PC-3 (cell line): ENCODE results near the gene ANKRD30B. TPM values are rescaled to one million over a fixed set of nuclear protein-coding genes. Genes with fewer than 3 reads are reported as not detected.
A peak's percentile ranks its signal among the peaks of the same experiment; 100 is the strongest.
"Not testable (repeated sequence)": the region's sequence is repeated elsewhere in the genome, so short reads cannot be mapped to it uniquely, and the experiment has no call there.

Experiments
- ATAC-seq: fragments of 200-7000 bp; cut with Tn5 transposase; 2 replicates; pipeline ENCODE4 v1.9.1; 2020; ENCODE audit warnings: mild to moderate bottlenecking, moderate library complexity
- BruUV-seq: library from RNA; stranded (reverse); fragments of 400-500 nt; replicated peaks from 2 replicates; lab custom pipeline; 2021; lab: Mats Ljungman, UMichigan
- CTCF ChIA-PET: fragments of 300-600 bp; sonication (Branson Sonifier 250); formaldehyde crosslinking; loops from one replicate; lab custom pipeline; 2022; ENCODE audit warnings: antibody characterized with exemption; lab: Charles Lee
- POLR2A ChIA-PET: fragments of 300-600 bp; sonication (Branson Sonifier 250); formaldehyde crosslinking; loops from one replicate; lab custom pipeline; 2022; ENCODE audit warnings: antibody characterized with exemption; ENCODE audit not compliant: unreplicated experiment; lab: Charles Lee
- DNase-seq: peaks from one replicate; pipeline ENCODE4 v3.0.0-alpha.2; 2015
- H2AFZ ChIP-seq: fragments of 300-600 bp; sonication (generic); 2 replicates; pipeline ENCODE4 v1.6.0; 2016; ENCODE audit warnings: antibody characterized with exemption, low read length
- H3F3A ChIP-seq: fragments of 300-600 bp; sonication (generic); one replicate; pipeline ENCODE4 v1.6.0; 2017; ENCODE audit warnings: antibody characterized with exemption, low read length, control low read depth, mild to moderate bottlenecking; ENCODE audit not compliant: unreplicated experiment
- H3K27ac ChIP-seq: fragments of 300-600 bp; sonication (generic); 2 replicates; pipeline ENCODE4 v1.5.1; 2016; ENCODE audit warnings: mild to moderate bottlenecking, low read length
- H3K27me3 ChIP-seq: fragments of 300-600 bp; sonication (generic); 2 replicates; pipeline ENCODE4 v1.6.1; 2016; ENCODE audit warnings: low read length, mixed read lengths
- H3K36me3 ChIP-seq: fragments of 300-600 bp; sonication (generic); 2 replicates; pipeline ENCODE4 v1.6.1; 2016; ENCODE audit warnings: low read depth, mixed run types, low read length, mixed read lengths
- H3K4me1 ChIP-seq: fragments of 300-600 bp; sonication (generic); 2 replicates; pipeline ENCODE4 v1.5.1; 2016; ENCODE audit warnings: low read length; ENCODE audit not compliant: insufficient read depth
- H3K4me2 ChIP-seq: fragments of 300-600 bp; sonication (generic); 2 replicates; pipeline ENCODE4 v1.6.0; 2016; ENCODE audit warnings: low read length
- H3K4me3 ChIP-seq: fragments of 300-600 bp; sonication (generic); 2 replicates; pipeline ENCODE4 v1.5.1; 2016; ENCODE audit warnings: mild to moderate bottlenecking, low read length, mixed read lengths
- H3K79me2 ChIP-seq: fragments of 300-600 bp; sonication (generic); 2 replicates; pipeline ENCODE4 v1.6.1; 2017; ENCODE audit warnings: low read length, mixed read lengths
- H3K9ac ChIP-seq: fragments of 300-600 bp; sonication (generic); 2 replicates; pipeline ENCODE4 v1.6.0; 2016; ENCODE audit warnings: mild to moderate bottlenecking, low read length
- H3K9me2 ChIP-seq: fragments of 300-600 bp; sonication (generic); replicated peaks from 2 replicates; pipeline ENCODE4 v1.6.1; 2016; ENCODE audit warnings: mixed run types, low read length, mixed read lengths
- H3K9me3 ChIP-seq: fragments of 300-600 bp; sonication (generic); 2 replicates; pipeline ENCODE4 v1.6.1; 2016; ENCODE audit warnings: low read length, mixed read lengths
- H4K20me1 ChIP-seq: fragments of 300-600 bp; sonication (generic); 2 replicates; pipeline ENCODE4 v1.6.1; 2016; ENCODE audit warnings: low read length, mixed read lengths
- intact Hi-C: fragments of 100-400 bp; cut with micrococcal nuclease; formaldehyde crosslinking; loops from 2 replicates; pipeline ENCODE4 v1.9.0; 2023
- total RNA-seq: library from RNA; depleted of rRNA; stranded (reverse); fragments of >200 nt; gene quantifications from 2 replicates; pipeline ENCODE4 v1.2.3, GENCODE V29; 2014

The ANKRD30B gene
- total RNA-seq, 1 experiment from 2014 or later, result 0.51 TPM

- H3K9me3 ChIP-seq, POLR2A ChIA-PET, H3K9ac ChIP-seq, H2AFZ ChIP-seq, H3K27me3 ChIP-seq, H3K27ac ChIP-seq, H3K4me3 ChIP-seq, intact Hi-C loops, BruUV-seq, DNase-seq, H3K4me1 ChIP-seq, H3K36me3 ChIP-seq, H3F3A ChIP-seq, CTCF ChIA-PET, H4K20me1 ChIP-seq, H3K9me2 ChIP-seq, H3K79me2 ChIP-seq: not testable (repeated sequence)
- peak overlapping the region; percentile 67; the same call in 1 of the 2 replicates for H3K4me2 ChIP-seq
- ATAC-seq, result peak; percentile 37; the same call in 1 of the 2 replicates
Measured at GRCh38 chr18:14851533-14851932, 103.6 kb downstream of the ANKRD30B start.

DNA sequence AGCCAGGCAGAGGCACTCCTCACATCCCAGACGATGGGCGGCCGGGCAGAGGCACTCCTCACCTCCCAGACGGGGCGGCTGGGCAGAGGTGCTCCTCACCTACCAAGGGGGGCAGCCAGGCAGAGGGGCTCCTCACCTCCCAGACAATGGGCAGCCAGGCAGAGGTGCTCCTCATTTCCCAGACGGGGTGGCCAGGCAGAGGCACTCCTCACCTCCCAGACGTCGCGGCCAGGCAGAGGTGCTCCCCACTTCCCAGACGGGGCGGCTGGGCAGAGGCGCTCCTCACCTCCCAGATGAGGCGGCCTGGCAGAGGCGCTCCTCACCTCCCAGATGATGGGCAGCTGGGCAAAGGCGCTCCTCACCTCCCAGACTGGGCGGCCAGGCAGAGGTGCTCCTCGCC, 107.7 kb downstream of the ANKRD30B start:
- H3K27ac ChIP-seq, H3K27me3 ChIP-seq, H4K20me1 ChIP-seq, H3K9me3 ChIP-seq, H3K9ac ChIP-seq, H3K4me1 ChIP-seq, CTCF ChIA-PET, POLR2A ChIA-PET, H3K9me2 ChIP-seq, ATAC-seq, H3F3A ChIP-seq, DNase-seq, H3K36me3 ChIP-seq, BruUV-seq, H3K4me2 ChIP-seq, intact Hi-C loops, H3K79me2 ChIP-seq, H2AFZ ChIP-seq, H3K4me3 ChIP-seq: not testable (repeated sequence)

- H3K4me1 ChIP-seq, H3K27ac ChIP-seq, H3K9me2 ChIP-seq, H3K27me3 ChIP-seq, POLR2A ChIA-PET, H3K4me3 ChIP-seq, H3K9ac ChIP-seq, DNase-seq, H3K9me3 ChIP-seq, CTCF ChIA-PET, H3K79me2 ChIP-seq, BruUV-seq, ATAC-seq, H3K36me3 ChIP-seq, intact Hi-C loops, H3F3A ChIP-seq, H3K4me2 ChIP-seq, H4K20me1 ChIP-seq, H2AFZ ChIP-seq: not testable (repeated sequence)
Measured at GRCh38 chr18:14856256-14856655, 108.3 kb downstream of the ANKRD30B start.

GRCh38 chr18:14858514-14858913, 110.5 kb downstream of the ANKRD30B start:
- intact Hi-C loops, H3K79me2 ChIP-seq, POLR2A ChIA-PET, CTCF ChIA-PET, H3K27ac ChIP-seq, H3K4me2 ChIP-seq, H3K9ac ChIP-seq, H3K36me3 ChIP-seq, H3K9me2 ChIP-seq, H3K27me3 ChIP-seq, BruUV-seq, H3K4me3 ChIP-seq, DNase-seq, H3F3A ChIP-seq, H2AFZ ChIP-seq, H4K20me1 ChIP-seq, H3K4me1 ChIP-seq, H3K9me3 ChIP-seq, ATAC-seq: not testable (repeated sequence)

DNA sequence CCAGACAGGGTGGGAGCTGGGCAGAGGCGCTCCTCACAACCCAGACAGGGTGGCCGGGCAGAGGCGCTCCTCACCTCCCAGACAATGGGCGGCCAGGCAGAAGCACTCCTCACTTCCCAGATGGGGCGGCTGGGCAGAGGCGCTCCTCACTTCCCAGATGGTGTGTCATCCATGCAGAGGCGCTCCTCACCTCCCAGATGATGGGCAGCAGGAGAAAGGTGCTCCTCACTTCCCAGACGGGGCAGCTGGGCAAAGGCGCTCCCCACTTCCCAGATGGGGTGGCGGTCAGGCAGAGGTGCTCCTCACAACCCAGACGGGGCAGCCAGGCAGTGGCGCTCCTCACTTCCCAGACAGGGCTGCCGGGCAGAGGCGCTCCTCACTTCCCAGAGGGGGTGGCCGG, 112.0 kb downstream of the ANKRD30B start:
- DNase-seq, H3K9ac ChIP-seq, intact Hi-C loops, H3K79me2 ChIP-seq, H3K9me3 ChIP-seq, BruUV-seq, H2AFZ ChIP-seq, H3K36me3 ChIP-seq, H3F3A ChIP-seq, H3K27ac ChIP-seq, H3K9me2 ChIP-seq, POLR2A ChIA-PET, H3K4me2 ChIP-seq, H4K20me1 ChIP-seq, ATAC-seq, H3K4me1 ChIP-seq, H3K4me3 ChIP-seq, CTCF ChIA-PET, H3K27me3 ChIP-seq: not testable (repeated sequence)

- DNase-seq, H3K79me2 ChIP-seq, BruUV-seq, H3K9ac ChIP-seq, H2AFZ ChIP-seq, H3K27me3 ChIP-seq, H3K9me3 ChIP-seq, H3K4me3 ChIP-seq, H3K36me3 ChIP-seq, intact Hi-C loops, H3F3A ChIP-seq, H3K27ac ChIP-seq, ATAC-seq, H3K4me2 ChIP-seq, H3K9me2 ChIP-seq, CTCF ChIA-PET, H3K4me1 ChIP-seq, H4K20me1 ChIP-seq, POLR2A ChIA-PET: not testable (repeated sequence)
Measured at GRCh38 chr18:14866426-14866825, 118.5 kb downstream of the ANKRD30B start.

GRCh38 chr18:14867988-14868387, 120.0 kb downstream of the ANKRD30B start:
- H3K4me2 ChIP-seq, H3K79me2 ChIP-seq, H3K9ac ChIP-seq, H3K27me3 ChIP-seq, POLR2A ChIA-PET, H3F3A ChIP-seq, H3K9me2 ChIP-seq, BruUV-seq, H3K4me1 ChIP-seq, CTCF ChIA-PET, DNase-seq, H3K4me3 ChIP-seq, H4K20me1 ChIP-seq, H3K36me3 ChIP-seq, H3K27ac ChIP-seq, ATAC-seq, intact Hi-C loops, H3K9me3 ChIP-seq, H2AFZ ChIP-seq: not testable (repeated sequence)
